ENCODE results near the gene SLAIN2.

- TF ChIP-seq ZNF274 (IDR thresholded peaks at IDR 0.05; ENCODE audit: low read depth, low read length) (no peak), YY1 (IDR thresholded peaks at IDR 0.05; ENCODE audit: insufficient read depth, insufficient read length) (no peak)
Observed at GRCh38 chr4:48367016-48367415, 25.7 kb downstream of the SLAIN2 start.

Data from NT2/D1 (cell line).